Colonic mucosa (tissue), 4 donors: ENCODE data around the gene POLR2E. TPM values are rescaled to one million over a fixed set of nuclear protein-coding genes. Genes with fewer than 3 reads are reported as not detected.

Experiments
- DNase-seq: peaks from one replicate; pipeline ENCODE4 v3.0.0-alpha.2; 2020
- H3K27ac ChIP-seq: fragments of 200-600 bp; one replicate; pipeline ENCODE4 v1.8.0; 2021
- H3K27me3 ChIP-seq: fragments of 200-600 bp; one replicate; pipeline ENCODE4 v1.8.0; 2021
- H3K36me3 ChIP-seq: fragments of 200-600 bp; one replicate; pipeline ENCODE4 v1.8.0; 2021
- H3K4me1 ChIP-seq: fragments of 200-600 bp; one replicate; pipeline ENCODE4 v1.8.0; 2021; ENCODE audit warnings: mild to moderate bottlenecking
- H3K4me3 ChIP-seq: fragments of 200-600 bp; one replicate; pipeline ENCODE4 v1.8.0; 2021
- H3K9ac ChIP-seq, 2 donors: one replicate each; pipeline ENCODE4 v1.7.0; 2013; ENCODE audit warnings: control low read depth in 2 of 2, low read depth in 2 of 2, low read length in 2 of 2
- H3K9me3 ChIP-seq: fragments of 200-600 bp; one replicate; pipeline ENCODE4 v1.8.0; 2021
- CTCF ChIP-seq: fragments of 200-600 bp; IDR thresholded peaks from one replicate; pipeline ENCODE4 v1.8.0; 2022; ENCODE audit warnings: antibody characterized with exemption, mild to moderate bottlenecking
- intact Hi-C: fragments of 100-400 bp; cut with DNase I; formaldehyde crosslinking; loops from one replicate; pipeline ENCODE4 v1.14.1; 2022
- total RNA-seq, 2 donors: library from RNA; stranded (reverse); fragmentation: NEBNext Ultra II Directional in 1 of 2; extraction: Animal tissue kit (Norgen Biotek cat#: 25700) in 1 of 2; gene quantifications; one replicate each; pipeline ENCODE4 v1.2.1, GENCODE V29; 2021
- donor health status: healthy.
- donor health status: DM: no; HTN: no; CAD: no.
- donor health status: DM: no; HTN: no; CAD: no.

The POLR2E gene
- total RNA-seq, 2 donors from 2014 or later = 135 to 245 TPM

- Histone ChIP-seq H3K9me3 (no peaks in the 10 kb centered on the region), H3K4me1 (no peaks in the 10 kb centered on the region), H3K27me3 (no peaks in the 10 kb centered on the region), H3K36me3 (no peaks in the 10 kb centered on the region), H3K27ac (no peak overlapping the region), H3K4me3 (no peak overlapping the region), H3K9ac (no peak overlapping the region)
- no peak for DNase-seq
- intact Hi-C loops = no loop called here
- no peak for TF ChIP-seq CTCF
These were observed 37.1 kb downstream of the POLR2E start for GRCh38 chr19:1058112-1058511.

- no peak overlapping the region for H3K4me3 ChIP-seq
- no peaks in the 10 kb centered on the region for H3K9me3 ChIP-seq
- H3K27ac ChIP-seq = no peak overlapping the region
- H3K27me3 ChIP-seq = no peaks in the 10 kb centered on the region
- H3K9ac ChIP-seq = no peak overlapping the region
- no peak for DNase-seq
- no peaks in the 10 kb centered on the region for H3K36me3 ChIP-seq
- intact Hi-C loops = no loop called here
- TF ChIP-seq CTCF = no peak
- H3K4me1 ChIP-seq = no peaks in the 10 kb centered on the region
These were observed 37.9 kb downstream of the POLR2E start for GRCh38 chr19:1057176-1057855.

GRCh38 chr19:1055886-1056620 is 39.1 kb downstream of the POLR2E start:
- Histone ChIP-seq H3K4me1 (no peaks in the 10 kb centered on the region), H3K27me3 (no peaks in the 10 kb centered on the region), H3K9ac (no peak overlapping the region), H3K36me3 (no peaks in the 10 kb centered on the region), H3K4me3 (no peak overlapping the region), H3K27ac (no peak overlapping the region), H3K9me3 (no peaks in the 10 kb centered on the region)
- DNase-seq = no peak
- TF ChIP-seq CTCF = no peak
- intact Hi-C loops = no loop called here

GRCh38 chr19:1055028-1055425 is 40.1 kb downstream of the POLR2E start:
- no peak for TF ChIP-seq CTCF
- H3K4me3 ChIP-seq = no peak overlapping the region
- H3K9me3 ChIP-seq = no peaks in the 10 kb centered on the region
- no peaks in the 10 kb centered on the region for H3K36me3 ChIP-seq
- no peaks in the 10 kb centered on the region for H3K27me3 ChIP-seq
- DNase-seq = no peak
- no peak overlapping the region for H3K9ac ChIP-seq
- no peaks in the 10 kb centered on the region for H3K4me1 ChIP-seq
- intact Hi-C loops = no loop called here
- H3K27ac ChIP-seq = no peak overlapping the region

- Histone ChIP-seq H3K27me3 (no peaks in the 10 kb centered on the region), H3K9ac (no peak overlapping the region), H3K27ac (no peak overlapping the region), H3K4me3 (no peak overlapping the region), H3K36me3 (no peaks in the 10 kb centered on the region), H3K9me3 (no peaks in the 10 kb centered on the region), H3K4me1 (no peaks in the 10 kb centered on the region)
- DNase-seq = no peak
- TF ChIP-seq CTCF = no peak
- intact Hi-C loops = no loop called here
These were observed 40.8 kb downstream of the POLR2E start for GRCh38 chr19:1054102-1055027.
